ENCODE results near the gene ELMO1.

The ELMO1 gene

DNA sequence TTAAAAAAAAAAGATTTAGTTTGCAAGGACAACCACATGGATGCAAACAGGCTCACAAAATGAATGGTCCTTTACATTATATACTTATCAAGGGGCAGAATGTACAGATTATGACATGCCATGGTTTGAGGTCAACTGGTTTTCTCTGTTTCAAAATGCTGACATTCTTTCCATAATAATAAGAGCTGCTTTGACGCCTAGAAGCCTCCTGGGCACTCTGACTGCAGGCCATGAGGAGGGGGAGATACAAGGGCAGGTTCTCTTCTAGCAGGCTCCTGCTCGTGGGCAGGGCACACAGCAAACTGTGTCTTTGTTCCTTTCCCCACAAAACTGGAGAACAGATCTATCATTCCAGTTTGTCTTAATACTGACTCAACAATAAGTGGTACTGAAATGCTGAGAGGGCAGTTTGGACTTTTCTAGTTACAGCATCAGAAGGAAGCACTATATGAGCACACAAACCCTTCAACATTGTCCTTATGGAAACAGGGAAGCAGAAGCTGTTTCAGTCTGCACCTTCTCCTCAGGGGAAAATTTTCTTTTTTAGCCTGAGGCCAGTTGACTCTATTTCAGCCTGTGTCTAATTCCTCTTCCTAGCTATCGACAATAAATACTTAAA is 409.4 kb downstream of the ELMO1 start:
- no peak for DNase-seq

DNA sequence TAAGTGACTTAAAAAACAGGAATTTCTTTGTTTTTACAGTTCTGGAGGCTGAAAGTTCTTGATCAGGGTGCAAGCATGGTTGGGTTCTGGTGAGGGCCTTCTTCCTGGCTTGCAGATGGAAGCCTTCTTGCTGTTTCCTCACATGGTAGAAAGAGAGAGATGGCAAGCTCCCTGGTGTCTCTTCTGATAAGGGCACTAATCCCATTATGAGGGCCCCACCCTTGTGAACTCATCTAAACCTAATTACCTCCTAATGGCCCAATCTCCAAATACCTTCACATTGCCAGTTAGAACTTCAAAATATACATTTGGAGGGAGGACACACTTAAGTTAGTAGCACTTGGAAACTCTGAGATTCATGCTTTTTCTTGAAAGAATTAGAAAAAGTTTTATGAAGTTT is 410.0 kb downstream of the ELMO1 start:
- DNase-seq, result no peak

GRCh38 chr7:37037286-37037685 is 411.4 kb downstream of the ELMO1 start:
- DNase-seq, result no peak

DNA sequence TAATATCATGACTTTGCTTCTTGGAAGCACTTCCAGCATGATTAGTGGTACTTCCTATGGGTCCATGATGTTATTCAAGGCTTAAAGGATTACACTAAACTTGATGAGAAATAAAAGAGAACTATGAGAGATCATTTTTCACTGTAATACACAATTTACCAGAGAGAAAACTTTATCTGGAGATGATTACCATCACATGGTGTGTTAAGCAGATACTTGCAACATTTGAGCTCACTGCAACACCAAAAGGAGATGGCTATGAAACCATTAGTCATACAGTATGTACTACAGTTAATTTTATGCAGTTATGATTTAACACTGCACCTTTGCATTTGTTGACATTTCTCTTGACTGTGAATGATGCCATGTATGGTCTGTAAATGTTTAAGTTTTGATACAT is 413.0 kb downstream of the ELMO1 start:
- no peak for DNase-seq

DNA sequence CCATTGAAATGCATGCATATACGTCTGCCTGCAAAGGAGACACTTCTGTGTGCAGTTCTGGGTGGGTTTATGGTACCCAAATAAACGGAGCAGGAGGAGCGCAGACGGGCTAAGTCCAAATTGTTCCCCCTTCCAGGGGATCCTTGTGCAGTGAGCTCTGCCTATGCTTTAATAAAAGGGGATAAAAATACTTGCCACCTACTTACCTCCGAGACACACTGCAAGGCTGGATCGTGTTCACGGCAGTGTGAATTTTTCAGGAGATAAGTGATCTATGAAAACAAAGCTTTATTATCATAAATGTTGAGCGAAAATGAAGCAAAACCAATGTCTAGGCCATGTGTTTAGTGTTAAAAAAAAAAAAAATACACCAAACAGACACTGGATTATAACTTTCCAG is 415.5 kb downstream of the ELMO1 start:
- no peak for DNase-seq

DNA sequence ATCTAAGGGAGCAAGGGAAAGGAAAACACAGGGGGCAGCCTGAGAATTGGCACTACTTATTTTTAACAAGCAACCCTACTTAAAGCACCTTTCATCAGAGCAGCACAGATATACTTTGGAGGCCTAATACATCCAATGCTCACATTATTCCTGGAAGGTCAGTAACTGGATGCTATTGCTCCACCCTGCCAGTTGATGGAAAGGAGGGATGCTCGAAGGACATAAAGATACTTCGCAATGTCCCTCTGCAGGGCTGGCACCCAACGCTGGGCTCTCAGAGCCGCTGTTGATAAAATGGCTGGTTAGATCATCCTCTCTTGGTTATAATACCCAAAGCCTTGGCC is 416.4 kb downstream of the ELMO1 start:
- DNase-seq, result no peak

- peak; percentile 90 to 93 for DNase-seq
Observed at GRCh38 chr7:37031571-37032257, 416.9 kb downstream of the ELMO1 start.

- no peak for DNase-seq
Observed at GRCh38 chr7:37028909-37029440, 419.7 kb downstream of the ELMO1 start.

GRCh38 chr7:37027557-37028341 is 420.9 kb downstream of the ELMO1 start:
- DNase-seq, result no peak

- DNase-seq, result no peak
Observed at GRCh38 chr7:37027104-37027503, 421.6 kb downstream of the ELMO1 start.

- no peak for DNase-seq
Observed at GRCh38 chr7:37018954-37019353, 429.7 kb downstream of the ELMO1 start.

- DNase-seq, result peak in 1 of 2 experiments; percentile 21
Observed at GRCh38 chr7:37016064-37016878, 432.4 kb downstream of the ELMO1 start.

DNA sequence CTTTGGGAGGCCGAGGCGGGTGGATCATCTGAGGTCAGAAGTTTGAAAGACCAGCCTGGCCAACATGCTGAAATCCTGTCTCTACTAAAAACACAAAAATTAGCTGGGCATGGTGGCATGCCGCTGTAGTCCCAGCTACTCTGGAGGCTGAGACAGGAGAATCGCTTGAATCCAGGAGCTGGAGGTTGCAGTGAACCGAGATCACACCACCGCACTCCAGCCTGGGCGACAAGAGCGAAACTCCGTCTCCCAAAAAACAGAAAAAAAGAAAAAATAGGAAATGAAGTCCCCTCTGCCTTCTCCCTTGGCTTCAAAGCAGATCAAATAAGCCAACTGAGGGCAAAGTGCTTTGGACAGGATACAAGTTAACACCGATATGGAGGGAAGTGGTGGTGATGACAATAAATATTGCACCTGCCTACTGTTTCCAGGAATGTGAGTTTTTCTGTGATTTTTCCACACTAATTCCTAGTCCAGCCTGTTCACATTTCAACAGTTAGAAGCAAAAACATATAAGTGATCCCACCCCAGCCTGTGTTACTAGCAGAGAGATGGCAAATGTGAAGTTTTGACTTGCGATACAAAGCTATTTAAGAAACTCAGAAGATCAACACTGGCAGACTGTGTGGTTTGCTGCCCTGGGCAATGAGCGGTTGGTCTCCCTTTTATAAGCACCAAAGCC is 433.2 kb downstream of the ELMO1 start:
- DNase-seq, result no peak

DNA sequence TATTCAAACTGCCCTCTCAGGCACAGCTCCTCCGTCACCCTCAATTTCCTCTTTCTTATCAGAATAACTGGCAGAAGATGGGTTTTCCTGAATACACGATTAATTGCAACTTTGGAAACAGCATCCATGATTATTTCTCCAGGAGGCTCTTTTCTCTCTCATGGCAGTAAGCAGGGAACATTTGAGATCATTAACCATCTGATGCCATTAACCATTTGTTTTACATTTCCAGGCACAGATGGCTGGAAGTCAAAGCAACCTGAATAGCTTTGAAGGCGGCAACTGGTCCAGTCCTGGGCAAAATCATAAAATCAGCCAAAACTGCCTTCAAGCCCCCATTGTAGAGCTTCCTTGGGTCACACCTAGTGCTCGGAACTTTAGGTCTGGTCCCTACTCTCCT is 434.9 kb downstream of the ELMO1 start:
- no peak for DNase-seq

DNA sequence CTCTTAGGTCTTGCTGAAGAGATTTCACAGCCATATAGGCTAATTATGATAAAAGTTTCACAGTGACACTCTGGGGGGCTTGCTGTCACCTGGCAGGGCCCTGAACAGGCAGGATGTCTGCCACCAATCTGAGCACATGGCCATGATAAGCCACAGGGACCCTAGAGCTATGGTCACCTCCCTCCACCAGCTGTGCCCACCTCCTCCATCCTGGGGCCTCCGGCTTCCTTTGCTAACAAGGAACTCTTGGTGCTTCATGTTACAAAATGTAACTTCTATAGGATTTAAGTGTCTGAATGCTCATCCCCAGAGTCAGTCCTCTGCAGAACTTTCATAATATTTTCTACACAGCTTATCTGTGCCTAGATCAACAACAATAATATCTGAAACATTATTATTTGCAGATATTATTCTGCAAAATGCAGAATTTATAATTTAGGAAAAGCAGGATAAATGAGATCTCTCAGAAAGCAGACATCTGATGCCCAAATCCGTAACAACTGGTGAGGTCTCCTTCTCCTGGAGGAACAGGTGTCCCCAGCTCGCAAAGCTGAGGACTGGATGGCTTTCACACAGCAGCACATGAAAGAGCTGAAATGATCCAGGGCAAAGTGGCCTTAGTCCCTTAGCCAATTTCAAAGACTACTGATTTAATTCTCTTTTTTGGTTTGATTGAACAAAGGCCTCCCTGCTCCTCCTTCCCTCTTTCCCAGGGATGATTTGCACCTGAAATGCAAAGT is 437.3 kb downstream of the ELMO1 start:
- no peak for DNase-seq

- DNase-seq, result no peak
Observed at GRCh38 chr7:37009125-37009675, 439.5 kb downstream of the ELMO1 start.

- DNase-seq, result no peak
Observed at GRCh38 chr7:37007691-37008090, 441.0 kb downstream of the ELMO1 start.

- DNase-seq, result no peak
Observed at GRCh38 chr7:37007268-37007667, 441.4 kb downstream of the ELMO1 start.

- no peak for DNase-seq
Observed at GRCh38 chr7:37006764-37007163, 441.9 kb downstream of the ELMO1 start.

- DNase-seq, result no peak
Observed at GRCh38 chr7:37000511-37000910, 448.2 kb downstream of the ELMO1 start.

Data from Kasumi-1 (cell line).